GM12872 (cell line): ENCODE results near the gene TBC1D22A.

ENCODE experiments used
- TF ChIP-seq, protein P1 (sequence below): IDR thresholded peaks from 3 replicates; pipeline ENCODE4 v1.5.1; 2011; ENCODE audit warnings: low read depth, mild to moderate bottlenecking, low read length, moderate library complexity; ENCODE audit not compliant: insufficient read depth

TBC1D22A gene

DNA sequence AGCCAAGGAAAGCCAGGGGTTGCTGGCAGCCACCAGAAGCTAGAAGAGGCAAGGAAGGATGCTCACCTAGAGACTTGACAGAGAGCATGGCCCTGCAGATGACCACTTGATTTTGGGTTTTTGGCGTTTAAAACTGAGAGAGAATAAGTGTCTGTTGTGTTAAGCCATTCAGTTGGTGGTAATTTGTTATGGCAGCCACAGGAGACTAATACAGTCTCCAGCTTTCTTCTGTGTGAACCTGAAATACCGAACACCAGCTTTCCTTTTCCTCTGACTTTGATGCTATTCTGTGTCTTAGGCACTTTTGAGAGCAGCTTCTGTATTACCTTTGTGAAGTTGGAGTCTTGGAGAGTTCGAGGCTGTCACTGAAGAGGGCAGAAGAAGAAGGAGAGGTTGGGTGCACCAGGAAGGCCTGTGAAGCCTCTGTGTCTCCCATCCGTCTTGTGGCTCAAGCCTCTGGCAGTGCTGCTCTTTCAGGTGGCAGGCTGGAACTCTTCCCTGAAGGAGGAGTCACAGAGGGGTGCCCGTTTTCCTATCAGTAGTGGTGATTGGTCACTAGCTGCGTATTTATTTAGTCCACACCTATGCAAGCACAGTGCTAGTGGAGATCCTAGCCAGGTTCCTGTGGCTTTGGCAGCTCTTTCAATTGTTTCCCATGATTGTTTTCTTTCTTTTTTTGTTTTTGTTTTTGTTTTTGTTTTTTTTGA lies 2.5 kb downstream of the TBC1D22A start:
- TF ChIP-seq, protein P1, sequence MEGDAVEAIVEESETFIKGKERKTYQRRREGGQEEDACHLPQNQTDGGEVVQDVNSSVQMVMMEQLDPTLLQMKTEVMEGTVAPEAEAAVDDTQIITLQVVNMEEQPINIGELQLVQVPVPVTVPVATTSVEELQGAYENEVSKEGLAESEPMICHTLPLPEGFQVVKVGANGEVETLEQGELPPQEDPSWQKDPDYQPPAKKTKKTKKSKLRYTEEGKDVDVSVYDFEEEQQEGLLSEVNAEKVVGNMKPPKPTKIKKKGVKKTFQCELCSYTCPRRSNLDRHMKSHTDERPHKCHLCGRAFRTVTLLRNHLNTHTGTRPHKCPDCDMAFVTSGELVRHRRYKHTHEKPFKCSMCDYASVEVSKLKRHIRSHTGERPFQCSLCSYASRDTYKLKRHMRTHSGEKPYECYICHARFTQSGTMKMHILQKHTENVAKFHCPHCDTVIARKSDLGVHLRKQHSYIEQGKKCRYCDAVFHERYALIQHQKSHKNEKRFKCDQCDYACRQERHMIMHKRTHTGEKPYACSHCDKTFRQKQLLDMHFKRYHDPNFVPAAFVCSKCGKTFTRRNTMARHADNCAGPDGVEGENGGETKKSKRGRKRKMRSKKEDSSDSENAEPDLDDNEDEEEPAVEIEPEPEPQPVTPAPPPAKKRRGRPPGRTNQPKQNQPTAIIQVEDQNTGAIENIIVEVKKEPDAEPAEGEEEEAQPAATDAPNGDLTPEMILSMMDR: no peak

DNA sequence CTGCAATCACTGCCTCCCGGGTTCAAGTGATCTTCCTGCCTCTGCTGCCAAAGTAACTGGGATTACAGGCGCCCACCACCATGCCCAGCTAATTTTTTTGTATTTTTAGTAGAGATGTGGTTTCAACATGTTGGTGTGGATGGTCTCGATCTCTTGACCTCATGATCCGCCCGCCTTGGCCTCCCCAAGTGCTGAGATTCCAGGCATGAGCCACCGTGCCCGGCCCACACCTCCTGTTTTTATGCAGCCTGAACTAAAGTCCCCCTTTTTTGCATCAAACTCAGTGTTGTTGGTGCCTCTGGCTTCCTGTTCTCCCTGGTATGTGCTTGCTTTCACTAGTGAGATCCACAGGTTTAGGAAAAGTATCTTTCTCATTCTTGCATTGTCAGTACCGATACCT lies 4.2 kb downstream of the TBC1D22A start:
- TF ChIP-seq, protein P1: no peak

DNA sequence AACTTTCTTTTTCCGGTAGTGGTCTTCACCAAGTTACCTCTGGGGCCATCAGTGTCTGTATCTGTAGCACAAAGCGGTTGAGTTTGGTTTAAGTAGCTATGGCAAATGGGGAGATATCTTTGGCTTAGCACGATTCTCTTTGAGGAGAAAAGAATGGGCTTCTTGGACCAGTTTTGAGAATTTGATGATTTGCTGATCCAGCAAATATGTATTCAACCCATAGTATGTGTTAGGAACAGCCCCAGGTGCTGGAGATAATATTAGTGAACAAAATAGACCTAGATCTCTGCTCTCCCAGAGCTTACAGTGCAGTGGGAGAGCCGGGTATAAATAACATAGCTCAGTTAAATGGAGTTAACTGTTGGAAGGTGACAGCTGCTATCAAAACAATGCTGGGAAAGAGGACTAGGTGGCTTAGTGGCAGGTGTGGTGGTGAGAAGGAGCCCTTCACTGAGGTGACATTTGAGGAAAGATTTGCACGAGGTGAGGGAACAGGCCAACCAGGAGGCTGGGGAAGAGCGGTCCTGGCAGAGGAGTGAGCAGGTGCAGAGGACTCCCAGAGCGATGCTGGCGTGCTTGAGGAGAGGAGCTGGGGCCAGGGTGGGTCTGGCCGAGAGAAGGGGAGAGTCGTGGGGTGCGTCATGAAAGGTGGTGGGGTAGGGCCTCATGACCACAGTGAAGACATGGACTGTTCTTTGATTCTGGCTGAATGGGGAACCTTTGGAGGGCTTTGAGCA lies 5.0 kb downstream of the TBC1D22A start:
- TF ChIP-seq, protein P1: no peak

DNA sequence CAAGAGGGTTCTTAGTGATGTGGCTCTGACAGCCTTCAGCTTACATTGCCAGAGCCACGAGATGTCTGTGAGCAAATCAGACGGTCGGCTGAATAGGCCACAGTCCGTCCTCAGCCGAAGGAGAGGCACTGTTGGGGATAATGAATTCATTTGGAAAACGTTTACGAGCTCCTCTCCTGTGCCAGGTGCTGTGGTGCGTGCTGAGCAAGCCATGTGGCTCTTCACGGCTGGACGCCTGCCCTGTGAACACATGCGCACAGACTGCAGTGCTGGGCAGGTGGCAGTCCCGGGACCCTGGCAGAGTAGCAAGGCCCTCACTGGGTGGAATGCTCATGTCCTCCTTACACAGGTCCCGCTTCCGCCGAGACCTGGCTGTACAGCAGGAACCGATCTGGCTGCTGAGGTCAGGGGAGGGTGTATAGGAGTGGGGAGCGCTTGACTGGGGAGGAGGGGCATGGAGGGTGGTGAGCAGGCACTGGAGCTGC lies 6.8 kb downstream of the TBC1D22A start:
- TF ChIP-seq, protein P1: no peak

DNA sequence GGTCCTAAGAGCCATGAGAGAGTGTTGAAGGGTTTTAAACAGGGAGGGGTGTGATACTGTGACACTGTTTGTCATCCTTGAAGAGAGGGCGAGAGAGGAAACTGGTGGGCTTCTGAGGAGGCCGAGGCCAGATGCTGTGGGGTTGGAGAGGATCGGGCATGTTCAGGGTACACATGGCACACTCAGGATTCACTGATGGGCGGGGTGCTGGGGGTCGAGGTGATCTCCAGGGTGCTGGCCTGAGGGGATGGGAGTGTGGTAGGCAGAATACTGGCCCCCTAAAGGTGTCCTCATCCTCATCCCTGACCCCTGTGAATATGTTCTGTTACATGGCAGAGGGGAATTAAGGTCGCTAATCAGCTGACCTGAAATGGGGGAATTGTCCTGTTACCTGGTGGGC lies 7.3 kb downstream of the TBC1D22A start:
- TF ChIP-seq, protein P1: no peak

DNA sequence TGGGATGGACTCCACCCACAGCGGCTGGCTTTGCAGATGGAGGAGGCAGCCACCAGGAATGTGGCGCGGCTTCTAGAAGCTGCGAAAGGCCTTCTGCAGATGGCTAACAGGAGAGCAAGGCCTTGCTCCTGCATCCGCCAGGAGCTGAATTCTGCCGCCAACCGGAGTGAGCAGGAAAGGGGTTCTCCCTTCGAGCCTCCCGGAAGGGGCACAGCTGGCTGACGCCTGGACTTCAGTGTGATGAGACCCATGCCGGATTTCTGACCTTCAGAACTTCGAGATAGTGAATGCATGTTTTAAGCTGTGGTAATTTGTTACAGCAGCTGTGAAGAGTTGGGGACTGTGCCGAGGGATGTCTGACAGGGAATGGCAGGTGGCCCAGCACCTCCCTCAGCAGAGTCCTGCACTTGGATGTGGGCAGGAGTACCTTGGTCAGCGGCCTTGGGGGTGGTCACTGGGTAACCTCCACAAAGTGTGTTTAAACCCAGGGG lies 7.7 kb downstream of the TBC1D22A start:
- TF ChIP-seq, protein P1: no peak

DNA sequence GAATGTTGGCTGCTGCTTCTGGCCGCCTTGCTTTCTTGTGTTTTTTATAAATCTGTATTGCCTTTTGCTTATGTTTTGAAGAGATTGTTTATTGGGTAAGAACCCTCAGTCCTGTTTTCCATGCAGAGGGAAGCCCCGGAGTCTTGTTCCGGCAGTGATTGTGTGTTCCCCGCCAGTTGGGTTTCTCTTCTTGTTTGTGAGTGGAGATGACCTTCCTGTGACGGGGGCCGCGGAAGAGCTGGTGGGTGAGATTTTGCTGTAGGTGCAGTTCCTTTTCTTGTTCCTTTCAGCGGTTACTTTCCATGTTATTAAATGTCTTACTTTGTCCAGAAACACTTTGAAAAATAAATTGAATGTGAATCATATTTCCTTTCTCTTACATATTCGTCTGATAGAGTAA lies 8.3 kb downstream of the TBC1D22A start:
- TF ChIP-seq, protein P1: no peak
